22Rv1 (cell line): ENCODE measurements around the gene NUDT16L1.
A peak's percentile ranks its signal among the peaks of the same experiment; 100 is the strongest.
"Not testable (repeated sequence)": the region's sequence is repeated elsewhere in the genome, so short reads cannot be mapped to it uniquely, and the experiment has no call there.

Experiments
- H3K27ac ChIP-seq: fragments of 450-650 bp; 2 replicates; pipeline ENCODE4 v1.5.1; 2017
- ZFX ChIP-seq: fragments of 450-650 bp; IDR thresholded peaks from 2 replicates; pipeline ENCODE4 v1.6.1; 2017; ENCODE audit warnings: antibody characterized with exemption, borderline replicate concordance
- TF ChIP-seq, protein P1 (sequence below): fragments of 450-650 bp; IDR thresholded peaks from 2 replicates; pipeline ENCODE4 v1.5.1; 2017; ENCODE audit warnings: mild to moderate bottlenecking

The NUDT16L1 gene

DNA sequence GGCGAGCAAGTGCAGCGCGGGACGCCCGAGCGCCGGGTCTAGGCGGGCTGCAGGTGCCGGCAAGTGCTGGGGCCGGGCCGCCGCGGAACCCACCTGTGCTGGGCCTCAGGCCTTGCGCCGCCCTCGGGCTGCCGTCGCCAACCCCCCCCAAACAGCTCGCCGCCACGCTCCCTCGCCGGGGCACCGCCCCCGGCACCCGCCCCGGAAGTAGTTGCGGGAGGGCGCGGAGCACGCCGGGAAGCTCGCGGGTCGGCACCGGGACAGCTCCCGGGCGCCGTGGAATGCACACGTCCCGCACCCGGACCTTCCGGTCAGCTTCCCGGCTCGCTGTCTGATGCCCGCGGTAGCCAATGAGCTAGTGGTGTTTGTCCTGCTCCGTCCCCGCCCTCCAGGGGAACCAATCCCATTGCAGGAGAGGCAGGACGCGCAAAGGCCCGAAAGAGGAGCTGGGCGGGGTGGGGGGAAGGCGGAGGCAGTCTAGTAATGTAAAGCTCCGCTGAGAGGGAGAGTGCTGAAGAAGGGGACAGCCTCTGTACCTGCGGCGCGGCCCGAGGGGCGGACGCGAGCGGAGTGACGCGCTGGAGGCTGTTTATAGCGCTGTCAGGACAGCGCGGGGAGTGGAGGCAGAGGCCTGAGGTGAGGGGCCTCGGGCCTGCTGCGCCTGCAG, 40.8 kb downstream of the NUDT16L1 start, which contains the start of the genes ANKS3 and DNAAF8:
TSS of gene ANKS3 (minus strand) at position 209 of the 667 bp plus-strand sequence. CDS start 4,122 bp downstream, outside the sequence.
TSS of gene DNAAF8 (plus strand) at position 475 of the 667 bp plus-strand sequence. CDS start 1,978 bp downstream, outside the sequence.
- TF ChIP-seq ZFX: no peak
- TF ChIP-seq, protein P1, sequence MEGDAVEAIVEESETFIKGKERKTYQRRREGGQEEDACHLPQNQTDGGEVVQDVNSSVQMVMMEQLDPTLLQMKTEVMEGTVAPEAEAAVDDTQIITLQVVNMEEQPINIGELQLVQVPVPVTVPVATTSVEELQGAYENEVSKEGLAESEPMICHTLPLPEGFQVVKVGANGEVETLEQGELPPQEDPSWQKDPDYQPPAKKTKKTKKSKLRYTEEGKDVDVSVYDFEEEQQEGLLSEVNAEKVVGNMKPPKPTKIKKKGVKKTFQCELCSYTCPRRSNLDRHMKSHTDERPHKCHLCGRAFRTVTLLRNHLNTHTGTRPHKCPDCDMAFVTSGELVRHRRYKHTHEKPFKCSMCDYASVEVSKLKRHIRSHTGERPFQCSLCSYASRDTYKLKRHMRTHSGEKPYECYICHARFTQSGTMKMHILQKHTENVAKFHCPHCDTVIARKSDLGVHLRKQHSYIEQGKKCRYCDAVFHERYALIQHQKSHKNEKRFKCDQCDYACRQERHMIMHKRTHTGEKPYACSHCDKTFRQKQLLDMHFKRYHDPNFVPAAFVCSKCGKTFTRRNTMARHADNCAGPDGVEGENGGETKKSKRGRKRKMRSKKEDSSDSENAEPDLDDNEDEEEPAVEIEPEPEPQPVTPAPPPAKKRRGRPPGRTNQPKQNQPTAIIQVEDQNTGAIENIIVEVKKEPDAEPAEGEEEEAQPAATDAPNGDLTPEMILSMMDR: no peak
- H3K27ac ChIP-seq: peak within 1 kb of the TSS; percentile 86

DNA sequence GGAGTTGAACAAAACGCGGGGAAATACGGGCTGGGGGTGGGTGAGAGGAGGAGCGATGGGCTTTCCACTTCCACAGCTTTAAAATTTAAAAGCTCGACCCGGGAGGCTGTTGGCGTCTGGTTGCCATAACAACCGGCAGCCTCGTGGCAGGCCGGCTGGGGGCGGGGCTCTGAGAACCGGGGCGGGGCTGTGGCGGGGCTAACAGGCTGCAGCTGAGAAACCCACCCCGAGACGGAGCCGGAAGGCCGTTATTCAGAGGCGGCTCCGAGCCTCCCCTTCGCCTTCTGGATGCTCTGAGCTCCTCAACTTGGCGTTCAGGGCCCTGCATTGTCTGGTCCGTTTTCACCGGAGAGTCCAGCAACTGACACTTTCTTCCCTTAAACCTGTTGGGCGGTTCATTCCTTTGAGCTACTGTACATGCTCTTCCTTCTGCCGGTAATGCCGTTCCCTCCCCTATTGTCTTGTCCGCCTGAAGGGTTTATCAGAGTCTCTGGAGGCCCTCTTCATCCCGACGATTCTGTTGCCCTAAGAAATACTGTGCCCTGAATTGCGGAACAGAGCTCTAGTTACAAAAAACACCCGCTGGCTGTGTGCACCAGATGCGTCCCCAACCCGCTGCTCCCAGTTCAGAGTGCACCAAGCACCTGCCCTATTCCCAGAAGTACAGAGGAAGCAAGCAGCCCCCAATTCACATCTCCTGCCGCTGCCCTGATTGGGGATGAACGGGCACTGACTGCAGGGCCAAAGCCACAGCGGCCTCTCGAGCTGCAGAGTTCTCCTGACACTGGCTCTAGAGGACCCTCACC, 41.6 kb downstream of the NUDT16L1 start:
- TF ChIP-seq ZFX: no peak
- TF ChIP-seq, protein P1: no peak
- H3K27ac ChIP-seq: peak overlapping the region; percentile 86

- no peak for TF ChIP-seq ZFX
- TF ChIP-seq, protein P1: no peak
- H3K27ac ChIP-seq: no peak overlapping the region
These were observed 43.2 kb downstream of the NUDT16L1 start for GRCh38 chr16:4736546-4736945.

- no peak for TF ChIP-seq ZFX
- TF ChIP-seq, protein P1: no peak
- H3K27ac ChIP-seq: no peak overlapping the region
These were observed 44.2 kb downstream of the NUDT16L1 start for GRCh38 chr16:4737545-4737944.

DNA sequence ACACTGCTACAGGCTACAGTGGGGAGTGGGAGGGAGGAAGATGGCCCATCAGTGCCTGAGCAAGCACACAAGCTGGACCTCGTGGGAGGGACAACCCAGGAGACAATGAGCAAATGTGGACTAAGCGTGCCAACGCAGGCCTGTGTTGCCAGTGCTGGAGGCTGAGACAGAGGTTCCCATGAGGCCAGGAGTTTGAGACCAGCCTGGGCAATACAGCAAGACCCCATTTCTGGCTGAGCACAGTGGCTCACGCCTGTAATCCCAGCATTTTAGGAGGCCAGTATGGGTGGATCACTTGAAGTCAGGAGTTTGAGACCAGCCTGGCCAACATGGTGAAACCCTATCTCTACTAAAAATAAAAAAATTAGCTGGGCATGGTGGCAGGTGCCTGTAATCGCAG, 45.0 kb downstream of the NUDT16L1 start:
- not testable (repeated sequence) for H3K27ac ChIP-seq

DNA sequence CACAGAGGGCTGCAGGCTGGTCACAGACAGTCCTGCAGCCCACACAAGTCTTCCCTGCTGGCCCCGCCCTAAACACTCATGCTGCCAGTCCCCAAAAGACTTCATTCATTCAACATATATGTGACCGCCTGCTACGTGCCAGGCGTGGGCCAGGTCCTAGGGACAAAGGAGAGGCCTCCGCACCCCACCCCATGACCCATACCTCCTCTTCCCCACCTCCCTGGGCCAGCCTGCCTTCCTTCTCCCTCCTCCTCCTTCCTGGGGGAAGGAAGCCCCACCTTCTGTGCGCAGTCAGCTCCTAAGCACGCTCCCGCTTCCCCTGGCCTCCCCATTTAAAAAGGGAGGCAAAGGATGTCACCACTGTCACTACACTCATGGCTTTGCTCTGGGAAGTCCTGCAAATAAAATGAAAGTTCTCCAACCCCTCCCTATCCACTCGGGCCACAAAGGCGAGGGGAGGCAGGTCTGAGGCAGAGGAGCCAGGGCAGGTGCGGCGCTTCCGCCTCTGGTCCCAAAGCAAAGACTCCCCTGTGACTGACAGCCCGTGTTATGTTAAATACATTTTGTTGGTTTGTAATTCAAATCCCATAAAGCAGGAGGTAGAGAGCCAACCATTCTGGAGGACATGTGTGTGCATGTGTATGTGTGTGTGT, 50.0 kb downstream of the NUDT16L1 start:
- TF ChIP-seq ZFX: no peak
- TF ChIP-seq, protein P1: no peak
- H3K27ac ChIP-seq: no peak overlapping the region

DNA sequence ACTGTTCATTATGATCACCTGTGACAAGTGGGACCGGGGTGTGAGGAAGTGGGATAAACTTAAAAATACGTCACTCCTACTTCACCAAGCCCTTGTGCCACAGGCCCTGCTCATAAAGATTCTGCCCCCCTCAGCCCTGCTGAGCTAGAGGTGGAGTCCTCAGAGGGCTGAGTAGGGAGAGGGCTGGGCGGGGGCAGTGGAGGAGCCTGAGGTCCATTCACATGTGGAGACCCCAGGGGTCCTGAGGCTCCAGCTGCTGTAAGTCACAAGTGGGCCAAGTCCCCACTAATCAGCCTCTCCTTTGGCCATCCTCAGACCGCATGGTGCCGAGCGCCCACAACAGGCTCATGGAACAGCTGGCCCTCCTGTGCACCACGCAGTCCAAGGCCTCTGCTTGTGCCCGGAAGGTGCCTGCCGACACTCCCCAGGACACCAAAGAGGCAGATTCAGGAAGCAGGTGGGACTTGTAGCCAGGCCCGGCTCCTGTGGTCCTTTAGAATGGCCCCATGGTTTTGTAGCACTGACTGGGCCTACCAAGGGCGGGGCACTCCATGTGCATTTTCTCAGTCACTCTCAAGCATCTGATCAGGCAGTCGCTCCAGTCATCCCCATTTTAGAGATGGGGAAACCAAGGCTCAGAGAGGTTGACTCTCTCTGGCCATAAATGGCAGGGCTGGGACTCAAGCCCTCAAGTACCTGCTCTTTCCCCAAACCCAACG, 51.4 kb downstream of the NUDT16L1 start:
- no peak overlapping the region for H3K27ac ChIP-seq
- TF ChIP-seq, protein P1: no peak
- no peak for TF ChIP-seq ZFX
